ENCODE measurements around the gene TMEM131.

TMEM131 gene

DNA sequence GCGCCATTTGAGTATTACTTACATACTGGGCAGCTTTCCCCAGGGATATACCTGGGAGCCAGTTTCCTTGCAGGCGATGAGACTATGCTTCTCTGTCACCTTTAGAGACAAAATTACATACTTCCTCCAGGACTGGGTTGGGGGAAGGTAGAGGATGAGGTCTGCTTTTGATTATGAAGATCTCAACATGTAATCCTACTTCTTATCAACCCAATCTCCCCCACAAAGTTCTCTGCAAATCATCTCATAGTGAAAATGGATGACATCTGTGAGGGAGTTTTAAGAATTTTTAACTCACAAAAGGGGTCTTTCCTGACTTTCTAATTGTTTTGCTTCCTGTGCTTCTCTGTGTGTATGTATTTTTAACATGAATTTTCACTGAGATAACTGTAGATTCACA lies 81.9 kb downstream of the TMEM131 start:
- TF ChIP-seq, protein P1, sequence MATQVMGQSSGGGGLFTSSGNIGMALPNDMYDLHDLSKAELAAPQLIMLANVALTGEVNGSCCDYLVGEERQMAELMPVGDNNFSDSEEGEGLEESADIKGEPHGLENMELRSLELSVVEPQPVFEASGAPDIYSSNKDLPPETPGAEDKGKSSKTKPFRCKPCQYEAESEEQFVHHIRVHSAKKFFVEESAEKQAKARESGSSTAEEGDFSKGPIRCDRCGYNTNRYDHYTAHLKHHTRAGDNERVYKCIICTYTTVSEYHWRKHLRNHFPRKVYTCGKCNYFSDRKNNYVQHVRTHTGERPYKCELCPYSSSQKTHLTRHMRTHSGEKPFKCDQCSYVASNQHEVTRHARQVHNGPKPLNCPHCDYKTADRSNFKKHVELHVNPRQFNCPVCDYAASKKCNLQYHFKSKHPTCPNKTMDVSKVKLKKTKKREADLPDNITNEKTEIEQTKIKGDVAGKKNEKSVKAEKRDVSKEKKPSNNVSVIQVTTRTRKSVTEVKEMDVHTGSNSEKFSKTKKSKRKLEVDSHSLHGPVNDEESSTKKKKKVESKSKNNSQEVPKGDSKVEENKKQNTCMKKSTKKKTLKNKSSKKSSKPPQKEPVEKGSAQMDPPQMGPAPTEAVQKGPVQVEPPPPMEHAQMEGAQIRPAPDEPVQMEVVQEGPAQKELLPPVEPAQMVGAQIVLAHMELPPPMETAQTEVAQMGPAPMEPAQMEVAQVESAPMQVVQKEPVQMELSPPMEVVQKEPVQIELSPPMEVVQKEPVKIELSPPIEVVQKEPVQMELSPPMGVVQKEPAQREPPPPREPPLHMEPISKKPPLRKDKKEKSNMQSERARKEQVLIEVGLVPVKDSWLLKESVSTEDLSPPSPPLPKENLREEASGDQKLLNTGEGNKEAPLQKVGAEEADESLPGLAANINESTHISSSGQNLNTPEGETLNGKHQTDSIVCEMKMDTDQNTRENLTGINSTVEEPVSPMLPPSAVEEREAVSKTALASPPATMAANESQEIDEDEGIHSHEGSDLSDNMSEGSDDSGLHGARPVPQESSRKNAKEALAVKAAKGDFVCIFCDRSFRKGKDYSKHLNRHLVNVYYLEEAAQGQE (IDR thresholded peaks at IDR 0.05; ENCODE audit: insufficient replicate concordance, low read depth) = no peak
- TF ChIP-seq POLR2AphosphoS5 (IDR thresholded peaks at IDR 0.05; ENCODE audit: low read depth) (no peak), SPI1 (IDR thresholded peaks at IDR 0.05; ENCODE audit: borderline replicate concordance, low read depth) (no peak), CTCF (IDR thresholded peaks at IDR 0.05; ENCODE audit: insufficient read depth, low read length) (no peak), GABPA (IDR thresholded peaks at IDR 0.05; ENCODE audit: low read depth) (no peak)
- no peaks in the 10 kb centered on the region for H3K27me3 ChIP-seq (ENCODE audit: insufficient read depth, poor library complexity, severe bottlenecking)
- H3K4me3 ChIP-seq (replicated peaks; ENCODE audit: insufficient read depth, low read length) = no peak overlapping the region
- no peak for DNase-seq (ENCODE audit: low read depth in 1 of 2, low spot score in 1 of 2)
- no peak overlapping the region for H3K27ac ChIP-seq (replicated peaks)

DNA sequence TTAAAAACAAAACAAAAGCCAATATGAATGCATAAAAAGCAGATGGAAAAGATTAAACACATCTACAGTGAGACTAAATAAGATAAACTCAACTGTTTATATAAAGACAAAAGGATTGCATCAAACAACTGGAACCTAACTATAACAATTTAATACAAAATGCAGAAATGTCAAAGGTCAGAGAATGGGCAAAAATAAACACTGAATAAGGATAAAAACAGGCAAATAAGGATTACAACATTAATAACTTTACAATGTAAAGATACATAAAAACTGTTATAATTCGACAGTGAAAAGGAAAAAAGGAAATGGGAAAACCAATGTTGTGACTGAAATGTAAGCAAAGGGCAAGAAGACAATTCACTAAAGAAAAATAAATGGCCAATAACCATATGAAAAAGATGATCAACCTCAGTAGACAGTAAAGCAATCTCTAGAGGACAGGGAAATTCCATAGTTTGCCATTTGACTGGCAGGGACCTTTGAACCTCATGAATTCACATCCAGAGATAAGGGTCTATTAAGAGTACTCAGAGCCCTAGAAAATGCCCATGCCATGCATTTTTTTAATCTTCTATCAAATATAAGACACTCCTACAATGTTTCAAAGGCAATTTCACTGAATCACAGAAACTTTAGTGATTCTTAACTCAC lies 83.7 kb downstream of the TMEM131 start:
- no peak overlapping the region; the same call in 1 of the 2 replicates for H3K27ac ChIP-seq (replicated peaks)

GRCh38 chr2:97911206-97911921 lies 84.4 kb downstream of the TMEM131 start:
- peak; percentile 49 to 87 for DNase-seq (ENCODE audit: low read depth in 1 of 2, low spot score in 1 of 2)
- TF ChIP-seq SPI1 (IDR thresholded peaks at IDR 0.05; ENCODE audit: borderline replicate concordance, low read depth) (peak; percentile 72; the same call in 1 of the 2 replicates), POLR2AphosphoS5 (IDR thresholded peaks at IDR 0.05; ENCODE audit: low read depth) (no peak), GABPA (IDR thresholded peaks at IDR 0.05; ENCODE audit: low read depth) (no peak), CTCF (IDR thresholded peaks at IDR 0.05; ENCODE audit: insufficient read depth, low read length) (no peak)
- TF ChIP-seq, protein P1 (IDR thresholded peaks at IDR 0.05; ENCODE audit: insufficient replicate concordance, low read depth) = no peak
- Histone ChIP-seq H3K27me3 (ENCODE audit: insufficient read depth, poor library complexity, severe bottlenecking) (no peaks in the 10 kb centered on the region), H3K27ac (replicated peaks) (peak overlapping the region; percentile 33), H3K4me3 (replicated peaks; ENCODE audit: insufficient read depth, low read length) (no peak overlapping the region)

More for the DNA sequence above, 83.7 kb downstream of the TMEM131 start:
- no peak for DNase-seq (ENCODE audit: low read depth in 1 of 2, low spot score in 1 of 2)
- no peak overlapping the region for H3K4me3 ChIP-seq (replicated peaks; ENCODE audit: insufficient read depth, low read length)
- H3K27me3 ChIP-seq (ENCODE audit: insufficient read depth, poor library complexity, severe bottlenecking) = no peaks in the 10 kb centered on the region
- TF ChIP-seq CTCF (IDR thresholded peaks at IDR 0.05; ENCODE audit: insufficient read depth, low read length) = no peak
- TF ChIP-seq SPI1 (IDR thresholded peaks at IDR 0.05; ENCODE audit: borderline replicate concordance, low read depth) = no peak
- no peak for TF ChIP-seq POLR2AphosphoS5 (IDR thresholded peaks at IDR 0.05; ENCODE audit: low read depth)
- TF ChIP-seq, protein P1 (IDR thresholded peaks at IDR 0.05; ENCODE audit: insufficient replicate concordance, low read depth) = no peak
- TF ChIP-seq GABPA (IDR thresholded peaks at IDR 0.05; ENCODE audit: low read depth) = no peak

Measured in HL-60 (cell line).